Suprapubic skin (tissue), 4 donors: ENCODE data around the gene ZNF35. TPM values are rescaled to one million over a fixed set of nuclear protein-coding genes. Genes with fewer than 3 reads are reported as not detected.
A peak's percentile ranks its signal among the peaks of the same experiment; 100 is the strongest.

Experiments
- DNase-seq, 2 donors: peaks; one replicate each; pipeline ENCODE4 v3.0.0-alpha.2; 2019; ENCODE audit warnings: low spot score in 2 of 2
- H3K27ac ChIP-seq: fragments of 200-600 bp; sonication (generic); one replicate; pipeline ENCODE4 v1.5.1; 2019
- H3K27me3 ChIP-seq: fragments of 200-600 bp; sonication (generic); one replicate; pipeline ENCODE4 v1.5.1; 2019
- H3K36me3 ChIP-seq: fragments of 200-600 bp; sonication (generic); one replicate; pipeline ENCODE4 v1.5.1; 2019
- H3K4me1 ChIP-seq: fragments of 200-600 bp; sonication (generic); one replicate; pipeline ENCODE4 v1.5.1; 2019
- H3K4me3 ChIP-seq: fragments of 200-600 bp; sonication (generic); one replicate; pipeline ENCODE4 v1.5.1; 2019; ENCODE audit warnings: mild to moderate bottlenecking
- H3K9me3 ChIP-seq: fragments of 200-600 bp; sonication (generic); one replicate; pipeline ENCODE4 v1.5.1; 2019
- CTCF ChIP-seq, 2 donors: fragments of 200-600 bp in 1 of 2; fragments of 450-650 bp in 1 of 2; sonication (generic) in 1 of 2; IDR thresholded peaks; one replicate each; pipeline ENCODE4 v1.5.1; 2016 to 2019; ENCODE audit warnings: antibody characterized with exemption in 2 of 2, mild to moderate bottlenecking in 1 of 2, moderate library complexity in 1 of 2
- EP300 ChIP-seq: sonication (generic); formaldehyde crosslinking; IDR thresholded peaks from one replicate; pipeline ENCODE4 v1.6.1; 2017; ENCODE audit warnings: antibody characterized with exemption
- POLR2A ChIP-seq, 2 donors: fragments of 450-650 bp; IDR thresholded peaks; one replicate each; pipeline ENCODE4 v1.6.1; 2017; ENCODE audit warnings: antibody characterized with exemption in 2 of 2, mild to moderate bottlenecking in 2 of 2, moderate library complexity in 2 of 2
- POLR2AphosphoS5 ChIP-seq, 3 donors: sonication (generic); formaldehyde crosslinking; IDR thresholded peaks; one replicate each; pipeline ENCODE4 v1.6.1; 2017; ENCODE audit warnings: antibody characterized with exemption in 3 of 3
- WGBS: methylation state at CpG from one replicate; pipeline ENCODE4 v1.1.5; 2018; 5-methylcytosine and 5-hydroxymethylcytosine counted together
- total RNA-seq, 4 donors: library from RNA; depleted of rRNA; stranded (reverse); fragments of >200 nt; gene quantifications; one replicate each; pipeline ENCODE4 v1.1.0, GENCODE V29; 2016

Gene ZNF35
- total RNA-seq, 4 donors from 2014 or later, result 5.2 to 8.5 (median 7.6) TPM

GRCh38 chr3:44682182-44682896, 33.8 kb downstream of the ZNF35 start:
- no peak overlapping the region for H3K27ac ChIP-seq
- no peaks in the 10 kb centered on the region for H3K27me3 ChIP-seq
- WGBS, result 93% methylated on average over 2 of the region's 2 CpGs
- H3K4me3 ChIP-seq, result no peak overlapping the region
- no peak for TF ChIP-seq CTCF (IDR thresholded peaks at IDR 0.05)
- no peak for TF ChIP-seq POLR2AphosphoS5 (IDR thresholded peaks at IDR 0.05)
- no peak for TF ChIP-seq POLR2A (IDR thresholded peaks at IDR 0.05)
- no peak for TF ChIP-seq EP300
- peaks cover 11% of the 10 kb centered on the region for H3K4me1 ChIP-seq
- DNase-seq, result no peak
- peaks cover 8% of the 10 kb centered on the region for H3K9me3 ChIP-seq
- no peaks in the 10 kb centered on the region for H3K36me3 ChIP-seq

- Histone ChIP-seq H3K27ac (no peak overlapping the region), H3K36me3 (no peaks in the 10 kb centered on the region), H3K4me3 (peak overlapping the region; percentile 71), H3K27me3 (peaks cover 22% of the 10 kb centered on the region), H3K4me1 (peaks cover 11% of the 10 kb centered on the region), H3K9me3 (peaks cover 8% of the 10 kb centered on the region)
- TF ChIP-seq POLR2A (IDR thresholded peaks at IDR 0.05) (no peak), EP300 (no peak)
- WGBS, result 3% methylated on average over 33 of the region's 48 CpGs
- DNase-seq, result peak; percentile 69 to 84
Measured at GRCh38 chr3:44685128-44685800, 36.7 kb downstream of the ZNF35 start.

GRCh38 chr3:44687898-44688297, 39.4 kb downstream of the ZNF35 start:
- peaks cover 11% of the 10 kb centered on the region for H3K4me1 ChIP-seq
- no peak overlapping the region for H3K27ac ChIP-seq
- no peak for DNase-seq
- no peak overlapping the region for H3K4me3 ChIP-seq
- no peak for TF ChIP-seq EP300
- no peak for TF ChIP-seq POLR2A (IDR thresholded peaks at IDR 0.05)
- no peak for TF ChIP-seq POLR2AphosphoS5 (IDR thresholded peaks at IDR 0.05)
- no peak for TF ChIP-seq CTCF (IDR thresholded peaks at IDR 0.05)
- H3K36me3 ChIP-seq, result no peaks in the 10 kb centered on the region
- peaks cover 4% of the 10 kb centered on the region for H3K9me3 ChIP-seq
- peaks cover 29% of the 10 kb centered on the region for H3K27me3 ChIP-seq
- 58% methylated on average over 1 of the region's 1 CpG for WGBS

Other genes with a start within 250 kb of the ZNF35 start
- gene ZNF445, start 171.1 kb upstream of the ZNF35 start, total RNA-seq, result 10 to 100 TPM in 1 of 4 donors, 1 to 10 TPM in 3; 5.7 to 19.8 (median 7.8) TPM
- 1 to 10 TPM; 2.2 to 3.9 (median 2.8) TPM for gene ZKSCAN7, start 93.5 kb upstream of the ZNF35 start, total RNA-seq
- 1 to 10 TPM in 1 of 4 donors, under 1 TPM in 3; 0.16 to 1.0 (median 0.67) TPM for gene ZNF660, start 63.8 kb upstream of the ZNF35 start, total RNA-seq
- gene ZNF197, start 23.7 kb upstream of the ZNF35 start, total RNA-seq, result 10 to 100 TPM; 10.2 to 17.0 (median 14.9) TPM
- 1 to 10 TPM; 3.2 to 5.7 (median 4.6) TPM for gene ZNF502, start 63.9 kb downstream of the ZNF35 start, total RNA-seq
- gene ZNF501, start 80.9 kb downstream of the ZNF35 start, total RNA-seq, result 1 to 10 TPM; 1.4 to 4.0 (median 2.3) TPM
- 10 to 100 TPM; 20.6 to 27.4 (median 22.7) TPM for gene KIAA1143, start 112.9 kb downstream of the ZNF35 start, total RNA-seq
- gene KIF15, start 113.1 kb downstream of the ZNF35 start, total RNA-seq, result 1 to 10 TPM; 1.1 to 4.8 (median 2.1) TPM
- 10 to 100 TPM; 15.9 to 27.2 (median 20.8) TPM for gene TMEM42, start 213.2 kb downstream of the ZNF35 start, total RNA-seq
- gene TGM4, start 225.9 kb downstream of the ZNF35 start, total RNA-seq, result under 1 TPM in 2 of 4 donors, not detected in 2; 0.30 to 0.56 TPM